K562 (cell line): ENCODE results near the gene FBXL13. TPM values are rescaled to one million over a fixed set of nuclear protein-coding genes. Genes with fewer than 3 reads are reported as not detected.

ENCODE experiments used
- CBFA2T3 ChIP-seq: fragments of 450-650 bp; IDR thresholded peaks from 2 replicates; pipeline ENCODE4 v1.6.1; 2017
- ETV5 ChIP-seq: sonication (generic); formaldehyde crosslinking; IDR thresholded peaks from 2 replicates; pipeline ENCODE4 v1.4.0; 2020; ENCODE audit warnings: low read depth, mild to moderate bottlenecking, missing genetic modification reagents
- ZBED1 ChIP-seq: IDR thresholded peaks from 2 replicates; pipeline ENCODE4 v1.6.1; 2014
- ZKSCAN3 ChIP-seq: fragments of 250-450 bp; sonication (Bioruptor Pico); IDR thresholded peaks from 2 replicates; pipeline ENCODE4 v1.4.0; 2020
- ZNF143 ChIP-seq: sonication (generic); formaldehyde crosslinking; IDR thresholded peaks from 2 replicates; pipeline ENCODE4 v1.9.0; 2022; ENCODE audit warnings: mild to moderate bottlenecking, missing genetic modification reagents
- ZNF274 ChIP-seq: IDR thresholded peaks from 2 replicates; pipeline ENCODE4 v1.6.1; 2011; ENCODE audit warnings: low read depth, mild to moderate bottlenecking, low read length, moderate library complexity, borderline replicate concordance
- ZNF384 ChIP-seq: IDR thresholded peaks from 2 replicates; pipeline ENCODE4 v1.6.1; 2012; ENCODE audit warnings: low read depth, low read length, improper control_type of control experiment
- ZNF408 ChIP-seq: fragments of 250-450 bp; sonication (Bioruptor Pico); IDR thresholded peaks from 2 replicates; pipeline ENCODE4 v1.4.0; 2020; ENCODE audit warnings: low read depth, mild to moderate bottlenecking, moderate library complexity
- polyA plus RNA-seq, 8 experiments: library from polyadenylated mRNA; depleted of rRNA in 4 of 8; stranded (reverse) in 5 of 8; unstranded in 3 of 8; fragments of >200 nt; fragmentation: Nextera tagmentation in 2 of 8; fragmentation: Illumina TruSeq in 1 of 8; extraction: Ambion mirVana in 2 of 8; extraction: Trizol in 1 of 8; gene quantifications; 2 replicates each; pipeline versions ENCODE4 v1.2.1 to v1.2.3, GENCODE V29; 2011 to 2014; ENCODE audit warnings: inconsistent platforms in 1 of 8, missing spikeins in 1 of 8
- total RNA-seq, 7 experiments: library from RNA; depleted of rRNA in 6 of 7; stranded (reverse); fragments of >200 nt in 6 of 7; fragmentation: Illumina TruSeq in 2 of 7; extraction: Trizol in 2 of 7; gene quantifications; 2 replicates each; pipeline versions ENCODE4 v1.2.1 to v1.2.3, GENCODE V29; 2011 to 2021; ENCODE audit warnings: low replicate concordance in 1 of 7
- TF ChIP-seq, protein P1 (sequence below), 2 experiments: fragments of 450-650 bp; formaldehyde crosslinking in 1 of 2; IDR thresholded peaks; 2 replicates each; pipeline versions ENCODE4 v1.4.0 to v1.6.1; 2014 to 2020; ENCODE audit warnings: mild to moderate bottlenecking in 2 of 2, borderline replicate concordance in 1 of 2, low read depth in 1 of 2
- TF ChIP-seq, protein P2 (sequence below), 2 experiments: IDR thresholded peaks in 1 of 2; conservative IDR thresholded peaks in 1 of 2; 2 replicates each; pipeline ENCODE4 v1.6.1; 2016; ENCODE audit warnings: low read depth in 2 of 2, mild to moderate bottlenecking in 1 of 2, missing compliant biosample characterization in 1 of 2, missing genetic modification characterization in 1 of 2, moderate library complexity in 1 of 2
- TF ChIP-seq, protein P3 (sequence below): fragments of 200-800 bp; sonication (Bioruptor generic); IDR thresholded peaks from 2 replicates; pipeline ENCODE4 v1.6.1; 2017; ENCODE audit warnings: missing genetic modification characterization, missing compliant biosample characterization

Gene FBXL13
- total and polyA plus RNA-seq, 9 of the 15 experiments (the other 6 are each of a cell fraction or from before 2014, with no cell fraction given), result 16.3 to 55.0 (median 25.4) TPM

DNA sequence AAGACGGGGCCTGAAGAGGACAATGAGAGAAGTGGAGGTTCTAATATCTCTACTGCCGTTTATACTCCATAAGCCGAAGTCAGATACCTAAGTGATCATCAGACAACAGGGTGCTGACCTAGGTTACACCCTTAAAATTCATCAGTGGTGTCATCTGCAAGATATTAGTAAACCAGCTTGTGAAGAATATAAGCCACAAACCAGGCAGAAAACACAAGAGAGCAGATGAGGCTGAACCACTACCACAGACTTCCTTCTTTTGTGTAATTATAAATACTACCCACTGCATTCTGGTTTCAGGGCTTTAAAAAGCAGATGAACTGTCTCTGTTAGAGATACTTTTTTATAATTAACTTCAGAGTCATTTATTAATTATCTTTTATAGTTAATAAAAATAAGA lies 230.7 kb downstream of the FBXL13 start (continued):
- TF ChIP-seq, protein P1, sequence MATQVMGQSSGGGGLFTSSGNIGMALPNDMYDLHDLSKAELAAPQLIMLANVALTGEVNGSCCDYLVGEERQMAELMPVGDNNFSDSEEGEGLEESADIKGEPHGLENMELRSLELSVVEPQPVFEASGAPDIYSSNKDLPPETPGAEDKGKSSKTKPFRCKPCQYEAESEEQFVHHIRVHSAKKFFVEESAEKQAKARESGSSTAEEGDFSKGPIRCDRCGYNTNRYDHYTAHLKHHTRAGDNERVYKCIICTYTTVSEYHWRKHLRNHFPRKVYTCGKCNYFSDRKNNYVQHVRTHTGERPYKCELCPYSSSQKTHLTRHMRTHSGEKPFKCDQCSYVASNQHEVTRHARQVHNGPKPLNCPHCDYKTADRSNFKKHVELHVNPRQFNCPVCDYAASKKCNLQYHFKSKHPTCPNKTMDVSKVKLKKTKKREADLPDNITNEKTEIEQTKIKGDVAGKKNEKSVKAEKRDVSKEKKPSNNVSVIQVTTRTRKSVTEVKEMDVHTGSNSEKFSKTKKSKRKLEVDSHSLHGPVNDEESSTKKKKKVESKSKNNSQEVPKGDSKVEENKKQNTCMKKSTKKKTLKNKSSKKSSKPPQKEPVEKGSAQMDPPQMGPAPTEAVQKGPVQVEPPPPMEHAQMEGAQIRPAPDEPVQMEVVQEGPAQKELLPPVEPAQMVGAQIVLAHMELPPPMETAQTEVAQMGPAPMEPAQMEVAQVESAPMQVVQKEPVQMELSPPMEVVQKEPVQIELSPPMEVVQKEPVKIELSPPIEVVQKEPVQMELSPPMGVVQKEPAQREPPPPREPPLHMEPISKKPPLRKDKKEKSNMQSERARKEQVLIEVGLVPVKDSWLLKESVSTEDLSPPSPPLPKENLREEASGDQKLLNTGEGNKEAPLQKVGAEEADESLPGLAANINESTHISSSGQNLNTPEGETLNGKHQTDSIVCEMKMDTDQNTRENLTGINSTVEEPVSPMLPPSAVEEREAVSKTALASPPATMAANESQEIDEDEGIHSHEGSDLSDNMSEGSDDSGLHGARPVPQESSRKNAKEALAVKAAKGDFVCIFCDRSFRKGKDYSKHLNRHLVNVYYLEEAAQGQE (IDR thresholded peaks at IDR 0.05; ENCODE audit: borderline replicate concordance), result no peak
- TF ChIP-seq, protein P1 (CRISPR knock-in tag; IDR thresholded peaks at IDR 0.05; ENCODE audit: low read depth), result no peak
- TF ChIP-seq, protein P2, sequence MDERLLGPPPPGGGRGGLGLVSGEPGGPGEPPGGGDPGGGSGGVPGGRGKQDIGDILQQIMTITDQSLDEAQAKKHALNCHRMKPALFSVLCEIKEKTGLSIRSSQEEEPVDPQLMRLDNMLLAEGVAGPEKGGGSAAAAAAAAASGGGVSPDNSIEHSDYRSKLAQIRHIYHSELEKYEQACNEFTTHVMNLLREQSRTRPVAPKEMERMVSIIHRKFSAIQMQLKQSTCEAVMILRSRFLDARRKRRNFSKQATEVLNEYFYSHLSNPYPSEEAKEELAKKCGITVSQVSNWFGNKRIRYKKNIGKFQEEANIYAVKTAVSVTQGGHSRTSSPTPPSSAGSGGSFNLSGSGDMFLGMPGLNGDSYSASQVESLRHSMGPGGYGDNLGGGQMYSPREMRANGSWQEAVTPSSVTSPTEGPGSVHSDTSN (CRISPR knock-in tag; IDR thresholded peaks at IDR 0.05; ENCODE audit: low read depth), result no peak
- TF ChIP-seq, protein P2 (tag; conservative IDR thresholded peaks at IDR 0.05; ENCODE audit: low read depth), result no peak
- TF ChIP-seq ZBED1, result no peak
- TF ChIP-seq CBFA2T3, result no peak
- TF ChIP-seq ZKSCAN3 (CRISPR knock-in tag), result no peak
- TF ChIP-seq, protein P3, sequence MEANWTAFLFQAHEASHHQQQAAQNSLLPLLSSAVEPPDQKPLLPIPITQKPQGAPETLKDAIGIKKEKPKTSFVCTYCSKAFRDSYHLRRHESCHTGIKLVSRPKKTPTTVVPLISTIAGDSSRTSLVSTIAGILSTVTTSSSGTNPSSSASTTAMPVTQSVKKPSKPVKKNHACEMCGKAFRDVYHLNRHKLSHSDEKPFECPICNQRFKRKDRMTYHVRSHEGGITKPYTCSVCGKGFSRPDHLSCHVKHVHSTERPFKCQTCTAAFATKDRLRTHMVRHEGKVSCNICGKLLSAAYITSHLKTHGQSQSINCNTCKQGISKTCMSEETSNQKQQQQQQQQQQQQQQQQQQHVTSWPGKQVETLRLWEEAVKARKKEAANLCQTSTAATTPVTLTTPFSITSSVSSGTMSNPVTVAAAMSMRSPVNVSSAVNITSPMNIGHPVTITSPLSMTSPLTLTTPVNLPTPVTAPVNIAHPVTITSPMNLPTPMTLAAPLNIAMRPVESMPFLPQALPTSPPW, result no peak
- TF ChIP-seq ZNF143 (CRISPR knock-in tag), result no peak
- TF ChIP-seq ZNF408 (CRISPR knock-in tag), result no peak
- no peak for TF ChIP-seq ZNF384
- no peak for TF ChIP-seq ZNF274
- TF ChIP-seq ETV5 (CRISPR knock-in tag), result no peak
